Gastroesophageal sphincter (tissue), 4 donors: ENCODE results near the gene ROCK2. TPM values are rescaled to one million over a fixed set of nuclear protein-coding genes. Genes with fewer than 3 reads are reported as not detected.

Source experiments
- ATAC-seq: fragments of 150-250 bp; one replicate; pipeline ENCODE4 v1.9.1; 2016; ENCODE audit warnings: mild to moderate bottlenecking, moderate library complexity
- H3K27ac ChIP-seq, 4 donors: fragments of 200-600 bp; sonication (generic) in 3 of 4; 1 replicate in 3 of 4; 2 replicates in 1 of 4; pipeline ENCODE4 v1.5.1; 2016 to 2019
- H3K27me3 ChIP-seq: fragments of 200-600 bp; sonication (generic); one replicate; pipeline ENCODE4 v1.5.1; 2019
- H3K36me3 ChIP-seq, 2 donors: fragments of 200-600 bp; sonication (generic); one replicate each; pipeline ENCODE4 v1.5.1; 2019; ENCODE audit warnings: control low read depth in 1 of 2
- H3K4me1 ChIP-seq, 3 donors: fragments of 200-600 bp; sonication (generic); 1 replicate in 2 of 3; 2 replicates in 1 of 3; pipeline ENCODE4 v1.5.1; 2016 to 2019; ENCODE audit warnings: control low read depth in 2 of 3
- H3K4me3 ChIP-seq, 2 donors: fragments of 200-600 bp; sonication (generic); one replicate each; pipeline ENCODE4 v1.5.1; 2019; ENCODE audit warnings: mild to moderate bottlenecking in 1 of 2, moderate library complexity in 1 of 2
- H3K9me3 ChIP-seq, 3 donors: fragments of 200-600 bp; sonication (generic); one replicate each; pipeline ENCODE4 v1.5.1; 2017 to 2019; ENCODE audit warnings: control low read depth in 2 of 3
- EP300 ChIP-seq: sonication (generic); formaldehyde crosslinking; IDR thresholded peaks from one replicate; pipeline ENCODE4 v1.6.1; 2017; ENCODE audit warnings: antibody characterized with exemption, mild to moderate bottlenecking
- POLR2A ChIP-seq, 2 donors: fragments of 450-650 bp; IDR thresholded peaks; one replicate each; pipeline ENCODE4 v1.6.1; 2017; ENCODE audit warnings: antibody characterized with exemption in 2 of 2, mild to moderate bottlenecking in 2 of 2, moderate library complexity in 1 of 2
- POLR2AphosphoS5 ChIP-seq: sonication (generic); formaldehyde crosslinking; IDR thresholded peaks from one replicate; pipeline ENCODE4 v1.6.1; 2017; ENCODE audit warnings: antibody characterized with exemption
- WGBS, 2 donors: methylation state at CpG; one replicate each; pipeline ENCODE4 v1.1.5; 2018; ENCODE audit warnings: low coverage in 1 of 2; 5-methylcytosine and 5-hydroxymethylcytosine counted together
- total RNA-seq, 4 donors: library from RNA; depleted of rRNA; stranded (reverse); fragments of >200 nt; gene quantifications; one replicate each; pipeline ENCODE4 v1.1.0, GENCODE V29; 2016
- TF ChIP-seq, protein P1 (sequence below), 4 experiments: fragments of 200-600 bp in 2 of 4; fragments of 450-650 bp in 2 of 4; sonication (generic) in 1 of 4; IDR thresholded peaks; one replicate each; pipeline ENCODE4 v1.5.1; 2017 to 2019; ENCODE audit warnings: antibody characterized with exemption in 4 of 4, mild to moderate bottlenecking in 2 of 4, moderate library complexity in 2 of 4

The ROCK2 gene
- total RNA-seq, 4 donors from 2014 or later = 102 to 130 (median 113) TPM

DNA sequence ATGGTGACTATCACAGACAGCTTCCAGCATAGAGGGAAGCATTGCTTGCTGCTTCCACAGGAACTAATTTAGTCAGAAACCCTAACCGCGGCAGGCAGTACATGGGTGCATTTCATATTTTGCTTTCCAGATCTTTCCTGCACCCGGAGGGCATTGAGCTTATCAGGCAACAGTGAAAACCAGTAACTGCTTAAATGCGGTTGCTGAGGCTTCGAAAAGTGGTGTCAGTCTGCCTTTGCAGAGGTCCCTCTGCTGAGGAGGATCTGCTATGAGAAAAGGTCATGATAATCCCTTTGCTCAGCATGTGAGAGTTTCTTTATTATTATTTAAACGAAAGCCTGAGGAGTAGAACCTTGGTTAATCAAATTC, 44.6 kb upstream of the ROCK2 start:
- no peak overlapping the region for H3K4me3 ChIP-seq
- WGBS, 2 donors = 59 to 65% methylated on average over 3 to 4 of the region's 6 CpGs
- no peaks in the 10 kb centered on the region for H3K27me3 ChIP-seq
- peaks cover 0 to 77% (median 0%) of the 10 kb centered on the region in 3 donors for H3K4me1 ChIP-seq
- TF ChIP-seq POLR2A (IDR thresholded peaks at IDR 0.05) (no peak), POLR2AphosphoS5 (no peak), EP300 (no peak)
- TF ChIP-seq, protein P1, sequence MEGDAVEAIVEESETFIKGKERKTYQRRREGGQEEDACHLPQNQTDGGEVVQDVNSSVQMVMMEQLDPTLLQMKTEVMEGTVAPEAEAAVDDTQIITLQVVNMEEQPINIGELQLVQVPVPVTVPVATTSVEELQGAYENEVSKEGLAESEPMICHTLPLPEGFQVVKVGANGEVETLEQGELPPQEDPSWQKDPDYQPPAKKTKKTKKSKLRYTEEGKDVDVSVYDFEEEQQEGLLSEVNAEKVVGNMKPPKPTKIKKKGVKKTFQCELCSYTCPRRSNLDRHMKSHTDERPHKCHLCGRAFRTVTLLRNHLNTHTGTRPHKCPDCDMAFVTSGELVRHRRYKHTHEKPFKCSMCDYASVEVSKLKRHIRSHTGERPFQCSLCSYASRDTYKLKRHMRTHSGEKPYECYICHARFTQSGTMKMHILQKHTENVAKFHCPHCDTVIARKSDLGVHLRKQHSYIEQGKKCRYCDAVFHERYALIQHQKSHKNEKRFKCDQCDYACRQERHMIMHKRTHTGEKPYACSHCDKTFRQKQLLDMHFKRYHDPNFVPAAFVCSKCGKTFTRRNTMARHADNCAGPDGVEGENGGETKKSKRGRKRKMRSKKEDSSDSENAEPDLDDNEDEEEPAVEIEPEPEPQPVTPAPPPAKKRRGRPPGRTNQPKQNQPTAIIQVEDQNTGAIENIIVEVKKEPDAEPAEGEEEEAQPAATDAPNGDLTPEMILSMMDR (IDR thresholded peaks at IDR 0.05) = no peak
- peak overlapping the region in 3 of 4 donors; percentile 50 to 68 (median 61) for H3K27ac ChIP-seq
- ATAC-seq = no peak
- no peaks in the 10 kb centered on the region for H3K9me3 ChIP-seq
- no peaks in the 10 kb centered on the region for H3K36me3 ChIP-seq

GRCh38 chr2:11388262-11389051, 44.0 kb upstream of the ROCK2 start:
- ATAC-seq = no peak
- Histone ChIP-seq H3K4me1 (peaks cover 0 to 71% (median 0%) of the 10 kb centered on the region in 3 donors), H3K36me3 (no peaks in the 10 kb centered on the region), H3K27ac (peak overlapping the region in 2 of 4 donors; percentile 50 to 61), H3K9me3 (no peaks in the 10 kb centered on the region), H3K4me3 (no peak overlapping the region), H3K27me3 (no peaks in the 10 kb centered on the region)
- 69 to 73% methylated on average over 2 to 4 of the region's 8 CpGs for WGBS, 2 donors
- TF ChIP-seq POLR2A (IDR thresholded peaks at IDR 0.05) (no peak), EP300 (no peak), POLR2AphosphoS5 (no peak)
- TF ChIP-seq, protein P1 (IDR thresholded peaks at IDR 0.05) = no peak

- no peak for ATAC-seq
- Histone ChIP-seq H3K36me3 (no peaks in the 10 kb centered on the region), H3K27ac (no peak overlapping the region), H3K4me1 (peaks cover 0 to 65% (median 0%) of the 10 kb centered on the region in 3 donors), H3K9me3 (no peaks in the 10 kb centered on the region), H3K4me3 (no peak overlapping the region), H3K27me3 (no peaks in the 10 kb centered on the region)
- 83 to 84% methylated on average over 8 of the region's 8 CpGs for WGBS, 2 donors
- TF ChIP-seq EP300 (no peak), POLR2AphosphoS5 (no peak)
These were observed 43.4 kb upstream of the ROCK2 start for GRCh38 chr2:11387843-11388242.

DNA sequence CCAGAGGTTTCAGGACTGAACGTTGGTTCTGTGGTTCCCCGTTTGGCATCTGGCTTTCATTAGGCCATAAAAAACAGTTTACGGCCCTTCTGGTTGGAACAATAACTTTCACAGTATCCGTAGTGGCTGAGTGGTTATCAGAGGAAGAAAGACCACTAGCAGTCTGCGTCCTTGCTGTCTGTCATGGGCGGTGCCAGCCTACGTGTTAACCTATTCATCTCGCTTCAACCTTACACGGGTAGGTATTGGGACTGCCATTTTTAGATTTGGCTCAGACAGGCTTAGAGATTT, 42.6 kb upstream of the ROCK2 start:
- Histone ChIP-seq H3K36me3 (no peaks in the 10 kb centered on the region), H3K9me3 (no peaks in the 10 kb centered on the region), H3K27me3 (no peaks in the 10 kb centered on the region), H3K4me3 (no peak overlapping the region), H3K4me1 (peaks cover 0 to 57% (median 0%) of the 10 kb centered on the region in 3 donors), H3K27ac (no peak overlapping the region)
- ATAC-seq = no peak
- WGBS, 2 donors = 71 to 82% methylated on average over 6 to 9 of the region's 9 CpGs
- no peak for TF ChIP-seq EP300
- TF ChIP-seq, protein P1 (IDR thresholded peaks at IDR 0.05) = no peak
- TF ChIP-seq POLR2AphosphoS5 = no peak
- no peak for TF ChIP-seq POLR2A (IDR thresholded peaks at IDR 0.05)

GRCh38 chr2:11385847-11386246, 41.4 kb upstream of the ROCK2 start:
- 81% methylated on average over 3 of the region's 3 CpGs; no CpG with 5 or more reads in 1 of the 2 donors for WGBS, 2 donors
- Histone ChIP-seq H3K4me1 (peaks cover 0 to 46% (median 0%) of the 10 kb centered on the region in 3 donors), H3K36me3 (no peaks in the 10 kb centered on the region), H3K27ac (peak overlapping the region in 1 of 4 donors; percentile 31), H3K27me3 (no peaks in the 10 kb centered on the region), H3K4me3 (no peak overlapping the region), H3K9me3 (no peaks in the 10 kb centered on the region)
- TF ChIP-seq POLR2AphosphoS5 (no peak), EP300 (no peak), POLR2A (IDR thresholded peaks at IDR 0.05) (no peak)
- TF ChIP-seq, protein P1 (IDR thresholded peaks at IDR 0.05) = no peak
- no peak for ATAC-seq
